ENCODE measurements around the gene CYP11A1.
A peak's percentile ranks its signal among the peaks of the same experiment; 100 is the strongest.
"Not testable (repeated sequence)": the region's sequence is repeated elsewhere in the genome, so short reads cannot be mapped to it uniquely, and the experiment has no call there.

The CYP11A1 gene

GRCh38 chr15:74394090-74394846 is 26.8 kb upstream of the CYP11A1 start:
- Histone ChIP-seq H3K4me3 (ENCODE audit: low read depth, low read length) (no peak overlapping the region), H3K27me3 (ENCODE audit: insufficient read depth, low read length) (no peaks in the 10 kb centered on the region), H3K27ac (ENCODE audit: low read depth, low read length) (0 out of 2 replicates have a peak overlapping the region, but pooled peaks have one; percentile 29), H3K4me1 (ENCODE audit: control insufficient read depth, insufficient read depth, low read length, unreplicated experiment) (peaks cover 59% of the 10 kb centered on the region), H3K36me3 (ENCODE audit: insufficient read depth, low read length) (no peaks in the 10 kb centered on the region), H3K79me2 (ENCODE audit: control insufficient read depth, insufficient read depth, low read length, unreplicated experiment) (no peaks in the 10 kb centered on the region), H2AFZ (ENCODE audit: low read length, unreplicated experiment) (no peak overlapping the region)

DNA sequence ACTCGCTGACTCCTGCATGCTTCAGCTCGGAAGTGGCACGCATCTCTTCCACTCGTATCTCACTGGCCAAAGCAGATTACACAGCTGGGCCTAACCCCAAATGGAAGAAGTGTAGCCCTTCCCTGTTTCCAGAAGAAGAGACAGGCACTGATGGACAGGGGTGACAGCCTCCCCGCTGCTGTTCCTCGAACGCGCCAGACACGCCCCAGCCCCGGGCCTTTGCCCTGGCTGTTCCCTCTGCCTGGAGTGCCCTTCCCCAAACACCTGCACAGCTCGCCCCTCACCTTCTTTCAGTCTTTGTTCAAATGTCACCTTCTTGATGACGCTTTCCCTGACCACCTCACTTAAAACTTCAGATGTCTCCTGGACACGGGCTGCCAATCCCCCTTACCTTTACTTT is 26.0 kb upstream of the CYP11A1 start:
- Histone ChIP-seq H3K27ac (ENCODE audit: low read depth, low read length) (no peak overlapping the region), H3K4me1 (ENCODE audit: control insufficient read depth, insufficient read depth, low read length, unreplicated experiment) (peaks cover 54% of the 10 kb centered on the region), H3K36me3 (ENCODE audit: insufficient read depth, low read length) (no peaks in the 10 kb centered on the region), H2AFZ (ENCODE audit: low read length, unreplicated experiment) (no peak overlapping the region), H3K27me3 (ENCODE audit: insufficient read depth, low read length) (no peaks in the 10 kb centered on the region), H3K4me3 (ENCODE audit: low read depth, low read length) (no peak overlapping the region), H3K79me2 (ENCODE audit: control insufficient read depth, insufficient read depth, low read length, unreplicated experiment) (no peaks in the 10 kb centered on the region)

GRCh38 chr15:74392902-74393301 is 25.5 kb upstream of the CYP11A1 start:
- no peaks in the 10 kb centered on the region for H3K27me3 ChIP-seq (ENCODE audit: insufficient read depth, low read length)
- peaks cover 49% of the 10 kb centered on the region for H3K4me1 ChIP-seq (ENCODE audit: control insufficient read depth, insufficient read depth, low read length, unreplicated experiment)
- no peak overlapping the region for H3K4me3 ChIP-seq (ENCODE audit: low read depth, low read length)
- H3K27ac ChIP-seq (ENCODE audit: low read depth, low read length): no peak overlapping the region
- no peaks in the 10 kb centered on the region for H3K36me3 ChIP-seq (ENCODE audit: insufficient read depth, low read length)
- H3K79me2 ChIP-seq (ENCODE audit: control insufficient read depth, insufficient read depth, low read length, unreplicated experiment): no peaks in the 10 kb centered on the region
- H2AFZ ChIP-seq (ENCODE audit: low read length, unreplicated experiment): peak overlapping the region; percentile 68

GRCh38 chr15:74392451-74392830 is 25.0 kb upstream of the CYP11A1 start:
- Histone ChIP-seq H2AFZ (ENCODE audit: low read length, unreplicated experiment) (peak overlapping the region; percentile 68), H3K27me3 (ENCODE audit: insufficient read depth, low read length) (no peaks in the 10 kb centered on the region), H3K4me3 (ENCODE audit: low read depth, low read length) (no peak overlapping the region), H3K79me2 (ENCODE audit: control insufficient read depth, insufficient read depth, low read length, unreplicated experiment) (no peaks in the 10 kb centered on the region), H3K36me3 (ENCODE audit: insufficient read depth, low read length) (no peaks in the 10 kb centered on the region), H3K27ac (ENCODE audit: low read depth, low read length) (no peak overlapping the region), H3K4me1 (ENCODE audit: control insufficient read depth, insufficient read depth, low read length, unreplicated experiment) (peaks cover 44% of the 10 kb centered on the region)

- Histone ChIP-seq H3K4me1 (ENCODE audit: control insufficient read depth, insufficient read depth, low read length, unreplicated experiment) (peaks cover 38% of the 10 kb centered on the region), H3K36me3 (ENCODE audit: insufficient read depth, low read length) (no peaks in the 10 kb centered on the region), H3K4me3 (ENCODE audit: low read depth, low read length) (no peak overlapping the region), H3K27me3 (ENCODE audit: insufficient read depth, low read length) (no peaks in the 10 kb centered on the region), H3K27ac (ENCODE audit: low read depth, low read length) (no peak overlapping the region), H2AFZ (ENCODE audit: low read length, unreplicated experiment) (peak overlapping the region; percentile 68), H3K79me2 (ENCODE audit: control insufficient read depth, insufficient read depth, low read length, unreplicated experiment) (no peaks in the 10 kb centered on the region)
These were observed 24.4 kb upstream of the CYP11A1 start for GRCh38 chr15:74391582-74392450.

DNA sequence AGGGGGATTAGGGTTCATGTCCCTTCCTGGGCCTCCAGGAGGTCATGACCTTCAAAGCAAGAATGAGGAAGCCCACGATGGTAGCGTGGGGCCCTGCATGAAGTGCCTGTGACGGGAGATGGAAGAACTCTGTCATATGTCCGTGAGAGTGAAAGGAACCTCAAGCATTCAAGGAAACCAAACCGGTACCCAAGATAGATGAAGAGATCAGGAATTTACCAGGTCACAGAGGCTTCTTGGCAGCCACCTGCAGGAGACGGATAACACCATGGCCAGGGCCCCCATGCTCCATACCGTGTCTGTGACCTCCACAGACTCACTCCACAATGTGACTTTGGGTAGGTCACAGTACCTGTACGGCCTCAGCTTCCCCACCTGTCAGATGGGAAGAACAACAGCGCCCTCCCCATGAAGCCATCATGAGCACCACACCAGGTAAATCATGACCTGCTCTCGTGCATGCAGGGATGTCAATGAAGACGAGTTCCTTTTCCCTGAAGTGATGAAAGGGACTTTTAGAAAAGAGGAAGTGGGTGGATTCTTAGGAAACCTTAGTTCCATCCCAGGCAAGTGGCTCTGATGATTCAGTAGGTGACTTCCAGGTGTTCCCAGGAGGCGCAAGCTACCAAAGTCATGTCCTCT is 23.3 kb upstream of the CYP11A1 start:
- Histone ChIP-seq H3K4me1 (ENCODE audit: control insufficient read depth, insufficient read depth, low read length, unreplicated experiment) (peaks cover 30% of the 10 kb centered on the region), H3K27me3 (ENCODE audit: insufficient read depth, low read length) (no peaks in the 10 kb centered on the region), H3K27ac (ENCODE audit: low read depth, low read length) (no peak overlapping the region), H3K79me2 (ENCODE audit: control insufficient read depth, insufficient read depth, low read length, unreplicated experiment) (no peaks in the 10 kb centered on the region), H3K36me3 (ENCODE audit: insufficient read depth, low read length) (no peaks in the 10 kb centered on the region), H2AFZ (ENCODE audit: low read length, unreplicated experiment) (no peak overlapping the region), H3K4me3 (ENCODE audit: low read depth, low read length) (no peak overlapping the region)

GRCh38 chr15:74390049-74390646 is 22.7 kb upstream of the CYP11A1 start:
- H3K4me1 ChIP-seq (ENCODE audit: control insufficient read depth, insufficient read depth, low read length, unreplicated experiment): peaks cover 30% of the 10 kb centered on the region
- H3K27ac ChIP-seq (ENCODE audit: low read depth, low read length); H3K4me3 ChIP-seq (ENCODE audit: low read depth, low read length); H3K36me3 ChIP-seq (ENCODE audit: insufficient read depth, low read length); H3K79me2 ChIP-seq (ENCODE audit: control insufficient read depth, insufficient read depth, low read length, unreplicated experiment); H3K27me3 ChIP-seq (ENCODE audit: insufficient read depth, low read length); H2AFZ ChIP-seq (ENCODE audit: low read length, unreplicated experiment): not testable (repeated sequence)

DNA sequence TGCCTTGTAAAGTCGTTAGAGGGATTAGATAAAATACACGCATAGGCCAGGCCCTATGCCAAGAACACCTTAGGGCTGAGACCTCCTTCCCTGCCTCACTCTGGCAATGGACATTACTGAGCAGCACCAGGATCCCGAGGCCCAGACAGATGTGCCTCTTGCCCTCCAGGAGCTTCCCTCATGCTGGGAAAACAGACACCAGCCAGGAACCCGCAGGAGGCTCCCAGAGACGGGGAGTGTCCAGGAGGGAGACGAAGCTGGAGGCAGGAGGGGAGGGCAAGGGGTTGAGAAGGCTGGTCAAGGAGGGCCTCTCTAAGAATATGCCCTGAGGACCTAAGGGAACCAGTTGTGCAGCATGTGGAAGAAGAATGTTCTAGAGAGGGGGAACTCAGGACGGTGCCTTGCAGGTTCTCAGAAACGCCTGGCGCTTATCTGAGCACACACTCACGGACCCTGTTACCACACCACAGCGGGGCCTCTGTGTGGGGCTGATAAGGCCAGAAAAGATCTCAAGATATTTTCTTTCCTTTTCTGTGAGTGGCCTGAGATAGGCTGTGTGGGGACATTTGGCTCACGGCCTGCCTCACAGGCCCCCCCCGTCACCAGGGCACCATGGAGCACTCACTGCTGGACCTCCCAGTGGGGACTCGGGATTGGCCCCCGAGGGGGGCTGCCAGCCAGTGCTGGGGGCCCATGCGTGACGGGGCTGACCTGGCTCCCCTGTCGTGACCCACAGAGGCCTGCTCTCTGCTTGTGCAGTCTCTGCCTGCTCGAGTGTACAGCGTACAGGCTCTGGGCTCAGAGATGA is 22.0 kb upstream of the CYP11A1 start:
- no peaks in the 10 kb centered on the region for H3K27me3 ChIP-seq (ENCODE audit: insufficient read depth, low read length)
- H3K4me3 ChIP-seq (ENCODE audit: low read depth, low read length): no peak overlapping the region
- no peaks in the 10 kb centered on the region for H3K36me3 ChIP-seq (ENCODE audit: insufficient read depth, low read length)
- no peak overlapping the region for H3K27ac ChIP-seq (ENCODE audit: low read depth, low read length)
- H3K79me2 ChIP-seq (ENCODE audit: control insufficient read depth, insufficient read depth, low read length, unreplicated experiment): no peaks in the 10 kb centered on the region
- H2AFZ ChIP-seq (ENCODE audit: low read length, unreplicated experiment): no peak overlapping the region
- peaks cover 30% of the 10 kb centered on the region for H3K4me1 ChIP-seq (ENCODE audit: control insufficient read depth, insufficient read depth, low read length, unreplicated experiment)

DNA sequence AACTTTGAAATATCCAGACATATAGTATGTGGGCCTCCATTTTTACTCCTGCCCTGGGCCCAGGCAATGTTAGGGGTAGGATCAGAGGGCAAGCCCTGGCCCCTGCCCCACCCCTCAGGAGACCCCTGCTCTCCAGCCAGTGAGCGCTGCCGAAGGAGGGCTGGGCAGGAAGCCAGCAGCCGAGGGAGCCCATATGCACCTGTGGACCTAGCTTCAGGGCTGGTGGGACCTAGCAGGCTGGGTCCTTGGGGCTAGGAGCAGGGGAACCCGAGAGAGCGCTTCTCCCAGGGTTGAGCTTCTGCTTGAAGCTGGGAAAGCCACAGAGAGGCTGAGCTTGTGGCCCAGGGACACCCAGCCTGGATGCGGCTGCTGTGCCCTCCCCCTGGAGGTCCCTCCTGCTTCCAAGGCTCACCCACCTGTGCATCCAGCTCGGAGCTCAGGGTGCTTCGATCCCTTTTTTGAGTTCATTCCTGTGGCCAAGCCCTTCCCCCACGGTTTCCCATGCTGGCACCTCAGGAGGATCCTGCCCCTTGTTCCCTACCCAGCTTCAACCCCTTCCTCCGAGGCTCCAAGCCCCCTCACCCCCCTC is 21.0 kb upstream of the CYP11A1 start:
- Histone ChIP-seq H3K4me3 (ENCODE audit: low read depth, low read length) (no peak overlapping the region), H2AFZ (ENCODE audit: low read length, unreplicated experiment) (no peak overlapping the region), H3K4me1 (ENCODE audit: control insufficient read depth, insufficient read depth, low read length, unreplicated experiment) (peaks cover 39% of the 10 kb centered on the region), H3K36me3 (ENCODE audit: insufficient read depth, low read length) (no peaks in the 10 kb centered on the region), H3K79me2 (ENCODE audit: control insufficient read depth, insufficient read depth, low read length, unreplicated experiment) (no peaks in the 10 kb centered on the region), H3K27ac (ENCODE audit: low read depth, low read length) (no peak overlapping the region), H3K27me3 (ENCODE audit: insufficient read depth, low read length) (no peaks in the 10 kb centered on the region)

All from ACC112 (cell line).